B cell (primary cell): ENCODE data around the gene CCDC74B. TPM values are rescaled to one million over a fixed set of nuclear protein-coding genes. Genes with fewer than 3 reads are reported as not detected.

Source experiments
- polyA plus RNA-seq: library from polyadenylated mRNA; depleted of rRNA; stranded (reverse); fragments of >200 nt; gene quantifications from 2 replicates; pipeline ENCODE4 v1.2.3, GENCODE V29; 2012
- small RNA-seq: library from RNA; depleted of rRNA; stranded (forward); fragments of <200 nt; gene quantifications from one replicate; pipeline ENCODE3, GENCODE V24; 2012; ENCODE audit warnings: low replicate concordance, low read depth; ENCODE audit not compliant: insufficient read length
- total RNA-seq, 2 donors: library from RNA; stranded (reverse); fragments of 120-200 nt in 1 of 2; gene quantifications; 1 replicate in 1 of 2; 2 replicates in 1 of 2; pipeline versions ENCODE4 v1.2.3 to v1.2.4, GENCODE V29; 2013 to 2022

CCDC74B gene
- total and polyA plus RNA-seq, 2 donors (not counting 1 experiment from before 2014, with no cell fraction given): 1.1 to 1.4 TPM

Small RNA genes lying within 50 kb of the gene (small RNA-seq; reads per million reads assigned to genes)
- not detected for gene RNU6-1049P

Other genes starting within 250 kb of the CCDC74B start
- not detected in 2 replicates for gene RAB6C, start 165.4 kb downstream of the CCDC74B start, total RNA-seq
- 0.07 and 0.09 TPM in 2 replicates for gene RAB6C, start 165.4 kb downstream of the CCDC74B start, polyA plus RNA-seq
- not detected in 2 replicates for gene POTEF, start 15.9 kb downstream of the CCDC74B start, total RNA-seq
- gene POTEF, start 15.9 kb downstream of the CCDC74B start, polyA plus RNA-seq: not detected in 2 replicates
- gene SMPD4, start 36.5 kb upstream of the CCDC74B start, total RNA-seq: 63.8 and 67.5 TPM in 2 replicates
- gene SMPD4, start 36.5 kb upstream of the CCDC74B start, polyA plus RNA-seq: 80.6 and 105 TPM in 2 replicates
- gene MZT2B, start 37.1 kb upstream of the CCDC74B start, total RNA-seq: 140 and 152 TPM in 2 replicates
- gene MZT2B, start 37.1 kb upstream of the CCDC74B start, polyA plus RNA-seq: 71.5 and 119 TPM in 2 replicates
- gene TUBA3E, start 53.3 kb upstream of the CCDC74B start, total RNA-seq: not detected in 2 replicates
- gene TUBA3E, start 53.3 kb upstream of the CCDC74B start, polyA plus RNA-seq: not detected in 2 replicates
- 91.5 and 102 TPM in 2 replicates for gene IMP4, start 197.8 kb upstream of the CCDC74B start, total RNA-seq
- 164 and 168 TPM in 2 replicates for gene IMP4, start 197.8 kb upstream of the CCDC74B start, polyA plus RNA-seq
- 101 and 102 TPM in 2 replicates for gene PTPN18, start 210.9 kb upstream of the CCDC74B start, total RNA-seq
- gene PTPN18, start 210.9 kb upstream of the CCDC74B start, polyA plus RNA-seq: 44.9 and 91.0 TPM in 2 replicates